Renal cortical epithelial cell (primary cell): ENCODE results near the gene WDCP. TPM values are rescaled to one million over a fixed set of nuclear protein-coding genes. Genes with fewer than 3 reads are reported as not detected.

ENCODE experiments used
- DNase-seq: peaks from one replicate; pipeline ENCODE4 v3.0.0-alpha.2; 2011; ENCODE audit warnings: low read depth
- total RNA-seq: library from RNA; depleted of rRNA; stranded (reverse); fragments of >200 nt; gene quantifications from 2 replicates; pipeline ENCODE4 v1.2.3, GENCODE V29; 2014

Gene WDCP
- total RNA-seq, 1 donor from 2014 or later, result 14.3 TPM

- no peak for DNase-seq
Measured at GRCh38 chr2:23993736-23994269, 53.4 kb downstream of the WDCP start.

DNA sequence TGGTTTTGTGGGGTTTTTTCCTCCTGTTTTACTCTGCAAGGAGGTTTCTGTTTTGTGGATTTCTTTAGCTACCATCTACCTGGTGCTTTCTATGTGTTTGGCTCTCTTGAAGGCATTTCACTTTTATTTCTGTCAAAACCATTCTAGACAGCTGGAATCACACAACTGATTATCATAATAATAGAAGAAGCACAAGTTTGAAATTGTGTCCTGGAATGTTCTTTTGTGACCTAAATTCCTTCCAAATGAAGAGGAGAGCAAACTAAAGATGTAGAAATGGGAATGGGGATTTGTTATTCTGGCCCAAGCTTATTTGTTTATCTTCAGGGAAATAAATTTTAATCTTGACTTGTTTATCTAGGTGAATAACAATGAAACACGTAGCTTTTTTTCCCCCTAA is 54.3 kb downstream of the WDCP start:
- peak; percentile 22 for DNase-seq

DNA sequence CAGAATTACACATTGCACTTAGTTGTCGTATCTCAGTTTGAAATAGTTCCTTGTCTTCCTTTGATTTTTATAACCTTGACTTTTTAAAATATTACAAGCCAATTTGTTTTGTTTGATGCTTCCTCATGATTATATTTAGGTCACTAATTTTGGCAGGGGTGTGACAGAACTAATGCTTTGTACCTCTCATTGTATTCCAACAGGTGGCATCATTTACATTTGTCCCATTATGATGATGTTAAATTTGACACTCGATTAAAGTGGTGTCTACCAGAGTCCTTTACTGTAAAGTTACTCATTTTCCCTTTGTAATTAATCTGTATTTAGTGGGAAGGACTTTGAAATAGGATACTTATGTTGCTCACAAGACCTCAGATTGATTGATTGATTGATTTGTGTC is 58.8 kb downstream of the WDCP start:
- peak; percentile 40 for DNase-seq

Other genes with a start within 250 kb of the WDCP start
- 6.4 and 16.8 TPM in 2 replicates for gene ATAD2B, start 120.3 kb downstream of the WDCP start, total RNA-seq
- gene UBXN2A, start 106.9 kb downstream of the WDCP start, total RNA-seq, result 14.1 and 20.7 TPM in 2 replicates
- 0.05 and 0.35 TPM in 2 replicates for gene MFSD2B, start 37.3 kb downstream of the WDCP start, total RNA-seq
- 21.3 and 28.5 TPM in 2 replicates for gene FKBP1B, start 2.4 kb upstream of the WDCP start, total RNA-seq
- gene SF3B6, start 28.9 kb upstream of the WDCP start, total RNA-seq, result 133 and 207 TPM in 2 replicates
- 54.6 and 68.2 TPM in 2 replicates for gene TP53I3, start 37.4 kb upstream of the WDCP start, total RNA-seq
- 0.40 TPM in 1 of 2 replicates, not detected in the other for gene PFN4, start 75.9 kb upstream of the WDCP start, total RNA-seq
- gene FAM228B, start 76.1 kb upstream of the WDCP start, total RNA-seq, result 11.8 and 13.4 TPM in 2 replicates
- 0.05 and 0.35 TPM in 2 replicates for gene FAM228A, start 127.7 kb upstream of the WDCP start, total RNA-seq